Measurements from ENCODE around the gene PDS5A. TPM values are rescaled to one million over a fixed set of nuclear protein-coding genes. Genes with fewer than 3 reads are reported as not detected.

The PDS5A gene
- total RNA-seq, 1 experiment from 2014 or later: 98.3 TPM

DNA sequence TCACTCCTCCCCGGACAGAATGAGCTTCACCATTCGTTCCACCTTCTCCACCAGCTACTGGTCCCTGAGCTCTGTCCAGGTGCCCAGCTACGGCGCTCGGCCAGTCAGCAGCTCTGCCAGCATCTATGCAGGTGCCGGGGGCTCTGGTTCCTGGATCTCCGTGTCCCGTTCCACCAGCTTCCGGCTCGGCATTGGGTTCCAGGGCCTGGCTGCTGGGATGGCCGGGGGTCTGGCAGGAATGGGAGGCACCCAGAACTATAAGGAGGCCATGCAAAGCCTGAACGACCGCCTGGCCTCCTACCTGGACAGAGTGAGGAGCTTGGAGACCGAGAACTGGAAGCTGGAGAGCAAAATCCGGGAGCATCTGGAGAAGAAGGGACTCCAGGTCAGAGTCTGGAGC lies 42.5 kb upstream of the PDS5A start:
- no peak for DNase-seq (ENCODE audit: low read depth, low spot score)
- H4K20me1 ChIP-seq (ENCODE audit: insufficient read depth): no peaks in the 10 kb centered on the region
- H2AFZ ChIP-seq (ENCODE audit: low read depth, low read length, poor library complexity, severe bottlenecking): no peak overlapping the region
- H3K9me2 ChIP-seq (ENCODE audit: insufficient read depth): no peaks in the 10 kb centered on the region
- no peaks in the 10 kb centered on the region for H3K9me3 ChIP-seq (ENCODE audit: control insufficient read depth in 1 of 2, insufficient read depth in 1 of 2, low read depth in 1 of 2, low read length in 2 of 2)
- no peaks in the 10 kb centered on the region for H3K79me2 ChIP-seq (ENCODE audit: insufficient read depth, low read length)
- ChIA-PET CTCF (no interaction called here), RAD21 (ENCODE audit: low non-redundant PET in 1 of 2, low total read pairs in 2 of 2, uncharacterized antibody in 2 of 2, unreplicated experiment in 2 of 2) (no interaction called here), POLR2A (no interaction called here)
- no peak overlapping the region for H3K27ac ChIP-seq (ENCODE audit: low read depth, low read length)
- BruUV-seq (replicated peaks): no TSS peak
- TF ChIP-seq ZNF274 (IDR thresholded peaks at IDR 0.05; ENCODE audit: low read depth, low read length) (no peak), SRF (IDR thresholded peaks at IDR 0.05; ENCODE audit: low read depth) (no peak), YY1 (IDR thresholded peaks at IDR 0.05; ENCODE audit: extremely low read depth, insufficient replicate concordance, low read depth, low read length) (no peak), RAD21 (IDR thresholded peaks at IDR 0.05; ENCODE audit: low read depth) (no peak), EZH2 (IDR thresholded peaks at IDR 0.05) (no peak), SP1 (IDR thresholded peaks at IDR 0.05; ENCODE audit: low read depth) (no peak), JUND (IDR thresholded peaks at IDR 0.05) (no peak)
- TF ChIP-seq, protein P1, sequence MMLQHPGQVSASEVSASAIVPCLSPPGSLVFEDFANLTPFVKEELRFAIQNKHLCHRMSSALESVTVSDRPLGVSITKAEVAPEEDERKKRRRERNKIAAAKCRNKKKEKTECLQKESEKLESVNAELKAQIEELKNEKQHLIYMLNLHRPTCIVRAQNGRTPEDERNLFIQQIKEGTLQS (IDR thresholded peaks at IDR 0.05): no peak
- H3K9ac ChIP-seq (ENCODE audit: low read length): no peak overlapping the region
- intact Hi-C loops (cut with micrococcal nuclease): no loop called here
- H3K36me3 ChIP-seq (ENCODE audit: control insufficient read depth in 1 of 2, insufficient read depth in 2 of 2, low read length in 2 of 2): no peaks in the 10 kb centered on the region
- no peak overlapping the region for H3K4me2 ChIP-seq (ENCODE audit: low read length)
- no peaks in the 10 kb centered on the region for H3K27me3 ChIP-seq (ENCODE audit: insufficient read depth, low read length)
- H3K4me1 ChIP-seq (ENCODE audit: control insufficient read depth in 1 of 2, insufficient read depth in 2 of 2, low read length in 2 of 2): peaks cover 12 to 22% of the 10 kb centered on the region in 2 experiments
- ATAC-seq: no peak
- no peak overlapping the region for H3K4me3 ChIP-seq (replicated peaks in 1 of 2; ENCODE audit: low read depth in 1 of 2, low read length in 2 of 2)

DNA sequence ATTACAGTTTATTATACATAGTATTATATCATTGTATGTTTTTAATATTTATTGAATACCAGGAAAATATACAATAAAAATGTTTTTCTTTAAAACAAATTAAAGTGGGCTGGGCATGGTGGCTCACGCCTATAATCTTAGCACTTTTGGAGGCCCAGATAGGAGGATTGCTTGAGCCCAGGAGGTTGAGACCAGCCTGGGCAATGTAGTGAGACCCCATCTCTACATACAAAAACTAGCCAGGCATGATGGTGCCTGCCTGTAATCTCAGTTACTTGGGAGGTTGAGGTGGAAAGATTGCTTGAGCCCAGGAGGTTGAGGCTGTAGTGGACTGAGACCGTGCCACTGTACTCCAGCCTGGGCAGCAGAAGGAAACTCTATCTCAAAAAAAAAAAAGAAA lies 38.3 kb upstream of the PDS5A start:
- Histone ChIP-seq H3K4me2 (ENCODE audit: low read length) (no peak overlapping the region), H3K9ac (ENCODE audit: low read length) (no peak overlapping the region), H3K9me2 (ENCODE audit: insufficient read depth) (no peaks in the 10 kb centered on the region), H3K4me3 (replicated peaks in 1 of 2; ENCODE audit: low read depth in 1 of 2, low read length in 2 of 2) (no peak overlapping the region), H3K27me3 (ENCODE audit: insufficient read depth, low read length) (no peaks in the 10 kb centered on the region), H2AFZ (ENCODE audit: low read depth, low read length, poor library complexity, severe bottlenecking) (no peak overlapping the region), H3K79me2 (ENCODE audit: insufficient read depth, low read length) (no peaks in the 10 kb centered on the region), H3K4me1 (ENCODE audit: control insufficient read depth in 1 of 2, insufficient read depth in 2 of 2, low read length in 2 of 2) (no peaks in the 10 kb centered on the region), H3K27ac (ENCODE audit: low read depth, low read length) (no peak overlapping the region), H3K9me3 (ENCODE audit: control insufficient read depth in 1 of 2, insufficient read depth in 1 of 2, low read depth in 1 of 2, low read length in 2 of 2) (no peaks in the 10 kb centered on the region), H3K36me3 (ENCODE audit: control insufficient read depth in 1 of 2, insufficient read depth in 2 of 2, low read length in 2 of 2) (no peaks in the 10 kb centered on the region), H4K20me1 (ENCODE audit: insufficient read depth) (no peaks in the 10 kb centered on the region)
- ATAC-seq (no peak), DNase-seq (ENCODE audit: low read depth, low spot score) (no peak)
- TF ChIP-seq CBX3 (IDR thresholded peaks at IDR 0.05; ENCODE audit: low read depth): no peak
- no peak for TF ChIP-seq CTCF (IDR thresholded peaks at IDR 0.05 in 2 of 3, conservative IDR thresholded peaks at IDR 0.05 in 1 of 3; ENCODE audit: borderline replicate concordance in 1 of 3, insufficient read depth in 1 of 3, low read depth in 2 of 3, low read length in 2 of 3)
- no peak for TF ChIP-seq POLR2AphosphoS5 (IDR thresholded peaks at IDR 0.05; ENCODE audit: low read depth, low read length)
- no peak for TF ChIP-seq FOSL1 (IDR thresholded peaks at IDR 0.05; ENCODE audit: low read depth)
- TF ChIP-seq TCF7L2 (IDR thresholded peaks at IDR 0.05; ENCODE audit: borderline replicate concordance, extremely low read depth, insufficient read depth, insufficient read length): no peak
- no peak for TF ChIP-seq EZH2 (IDR thresholded peaks at IDR 0.05)
- TF ChIP-seq, protein P2, sequence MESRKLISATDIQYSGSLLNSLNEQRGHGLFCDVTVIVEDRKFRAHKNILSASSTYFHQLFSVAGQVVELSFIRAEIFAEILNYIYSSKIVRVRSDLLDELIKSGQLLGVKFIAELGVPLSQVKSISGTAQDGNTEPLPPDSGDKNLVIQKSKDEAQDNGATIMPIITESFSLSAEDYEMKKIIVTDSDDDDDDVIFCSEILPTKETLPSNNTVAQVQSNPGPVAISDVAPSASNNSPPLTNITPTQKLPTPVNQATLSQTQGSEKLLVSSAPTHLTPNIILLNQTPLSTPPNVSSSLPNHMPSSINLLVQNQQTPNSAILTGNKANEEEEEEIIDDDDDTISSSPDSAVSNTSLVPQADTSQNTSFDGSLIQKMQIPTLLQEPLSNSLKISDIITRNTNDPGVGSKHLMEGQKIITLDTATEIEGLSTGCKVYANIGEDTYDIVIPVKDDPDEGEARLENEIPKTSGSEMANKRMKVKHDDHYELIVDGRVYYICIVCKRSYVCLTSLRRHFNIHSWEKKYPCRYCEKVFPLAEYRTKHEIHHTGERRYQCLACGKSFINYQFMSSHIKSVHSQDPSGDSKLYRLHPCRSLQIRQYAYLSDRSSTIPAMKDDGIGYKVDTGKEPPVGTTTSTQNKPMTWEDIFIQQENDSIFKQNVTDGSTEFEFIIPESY (IDR thresholded peaks at IDR 0.05; ENCODE audit: extremely low read depth, insufficient replicate concordance, low read length): no peak
- TF ChIP-seq EGR1 (IDR thresholded peaks at IDR 0.05; ENCODE audit: low read depth): no peak
- no peak for TF ChIP-seq MAX (IDR thresholded peaks at IDR 0.05)
- ChIA-PET CTCF (no interaction called here), POLR2A (interaction anchor here (0.7 kb wide), 1 partner anchor 302 kb away, joined by 4 read pairs; no protein-coding TSS in a partner anchor), RAD21 (ENCODE audit: low non-redundant PET in 1 of 2, low total read pairs in 2 of 2, uncharacterized antibody in 2 of 2, unreplicated experiment in 2 of 2) (no interaction called here)
- intact Hi-C loops (cut with micrococcal nuclease): no loop called here
- BruUV-seq (replicated peaks): no TSS peak

All from HCT116 (cell line).